GM12878 (cell line): ENCODE measurements around the gene ELN. TPM values are rescaled to one million over a fixed set of nuclear protein-coding genes. Genes with fewer than 3 reads are reported as not detected.

Source experiments
- ATAC-seq: fragments of 200-7000 bp; cut with Tn5 transposase; 3 replicates; pipeline ENCODE4 v1.9.1; 2020; ENCODE audit warnings: mild to moderate bottlenecking, moderate library complexity
- BruUV-seq: library from RNA; stranded (reverse); fragments of 400-500 nt; replicated peaks from 2 replicates; lab custom pipeline; 2021; lab: Mats Ljungman, UMichigan
- CTCF ChIA-PET: fragments of 300-600 bp; sonication (Branson Sonifier 250); formaldehyde crosslinking; extraction: SDS; loops from one replicate; lab custom pipeline; 2021; ENCODE audit warnings: inconsistent platforms; lab: Yijun Ruan, JAX
- POLR2A ChIA-PET: fragments of 350-600 bp; formaldehyde crosslinking; extraction: SDS; loops from one replicate; lab custom pipeline; 2021; ENCODE audit warnings: inconsistent platforms; lab: Charles Lee
- RAD21 ChIA-PET: fragments of 300-600 bp; sonication (Branson Sonifier 250); formaldehyde crosslinking; loops from one replicate; lab custom pipeline; 2023; ENCODE audit warnings: antibody characterized with exemption; ENCODE audit not compliant: unreplicated experiment; lab: Charles Lee
- SMC1A ChIA-PET: fragments of 300-600 bp; sonication (Branson Sonifier 250); formaldehyde crosslinking; loops from one replicate; lab custom pipeline; 2023; ENCODE audit not compliant: unreplicated experiment, uncharacterized antibody; lab: Charles Lee
- DNase-seq: peaks from one replicate; pipeline ENCODE4 v3.0.0-alpha.2; 2011; ENCODE audit warnings: low read depth, low spot score
- FAIRE-seq: peaks from 3 replicates; lab custom pipeline; 2011; peaks lifted over from hg19 to GRCh38; lab: Jason Lieb, UNC
- H2AFZ ChIP-seq: 2 replicates; pipeline ENCODE4 v1.6.0; 2011; ENCODE audit warnings: low read depth, low read length, control low read depth; ENCODE audit not compliant: control insufficient read depth
- H3K27ac ChIP-seq: 2 replicates; pipeline ENCODE4 v1.5.1; 2011; ENCODE audit warnings: control low read depth; ENCODE audit not compliant: control insufficient read depth, insufficient read depth
- H3K27me3 ChIP-seq, 2 experiments: replicated peaks in 1 of 2; 2 replicates each; pipeline versions ENCODE4 v1.6.0 to v1.6.1; 2011; ENCODE audit warnings: low read length in 1 of 2; ENCODE audit not compliant: control insufficient read depth in 2 of 2, insufficient read depth in 2 of 2
- H3K36me3 ChIP-seq, 2 experiments: 2 replicates each; pipeline ENCODE4 v1.5.1; 2011; ENCODE audit warnings: low read length in 1 of 2; ENCODE audit not compliant: control insufficient read depth in 2 of 2, insufficient read depth in 2 of 2
- H3K4me1 ChIP-seq: 2 replicates; pipeline ENCODE4 v1.6.1; 2011; ENCODE audit warnings: mild to moderate bottlenecking, low read length, moderate library complexity, mixed read lengths; ENCODE audit not compliant: control insufficient read depth, insufficient read depth
- H3K4me2 ChIP-seq: 2 replicates; pipeline ENCODE4 v1.6.0; 2011; ENCODE audit warnings: control low read depth; ENCODE audit not compliant: control insufficient read depth, insufficient read depth
- H3K4me3 ChIP-seq: fragments of 200-600 bp; sonication (generic); 2 replicates; pipeline ENCODE4 v1.5.1; 2016
- H3K79me2 ChIP-seq: 2 replicates; pipeline ENCODE4 v1.6.0; 2011; ENCODE audit warnings: low read length; ENCODE audit not compliant: control insufficient read depth, insufficient read depth
- H3K9ac ChIP-seq: 2 replicates; pipeline ENCODE4 v1.8.0; 2011; ENCODE audit warnings: low read length, control low read depth, mixed read lengths; ENCODE audit not compliant: control insufficient read depth, insufficient read depth
- H3K9me3 ChIP-seq: replicated peaks from 3 replicates; pipeline ENCODE4 v1.5.1; 2011; ENCODE audit warnings: mild to moderate bottlenecking, low read length; ENCODE audit not compliant: control insufficient read depth, insufficient read depth
- H4K20me1 ChIP-seq: 2 replicates; pipeline ENCODE4 v1.6.0; 2011; ENCODE audit not compliant: control insufficient read depth, insufficient read depth
- BACH1 ChIP-seq: fragments of 450-650 bp; IDR thresholded peaks from 2 replicates; pipeline ENCODE4 v1.6.1; 2017; ENCODE audit warnings: mild to moderate bottlenecking, borderline replicate concordance
- JUNB ChIP-seq: IDR thresholded peaks from 2 replicates; pipeline ENCODE4 v1.6.1; 2016; ENCODE audit warnings: antibody characterized with exemption, mild to moderate bottlenecking
- TAF1 ChIP-seq: IDR thresholded peaks from 2 replicates; pipeline ENCODE4 v1.6.1; 2011; ENCODE audit warnings: mild to moderate bottlenecking, low read depth, low read length, borderline replicate concordance
- WGBS: methylation state at CpG from one replicate; pipeline ENCODE4 v1.1.6; 2016; ENCODE audit warnings: low lambda C conversion rate; ENCODE audit not compliant: insufficient replicate concordance, insufficient coverage; ENCODE audit errors: missing lambda C conversion rate; 5-methylcytosine and 5-hydroxymethylcytosine counted together
- in situ Hi-C: fragments of 300-500 bp; cut with MboI; formaldehyde crosslinking; loops from 9 replicates; pipeline ENCODE4 v1.14.3; 2018; ENCODE audit warnings: mixed read lengths
- intact Hi-C: fragments of 100-400 bp; cut with micrococcal nuclease; formaldehyde crosslinking; loops from one replicate; pipeline ENCODE4 v1.14.2; 2022; ENCODE audit not compliant: unreplicated experiment
- polyA plus RNA-seq, 11 experiments: library from polyadenylated mRNA; depleted of rRNA in 4 of 11; unstranded in 6 of 11; stranded (reverse) in 5 of 11; fragments of >200 nt; fragmentation: Nextera tagmentation in 4 of 11; fragmentation: Illumina TruSeq in 1 of 11; extraction: Ambion mirVana in 4 of 11; extraction: Trizol in 1 of 11; gene quantifications; 1 replicate in 1 of 11; 2 replicates in 10 of 11; pipeline versions ENCODE4 v1.2.1 to v1.2.3, GENCODE V29; 2011 to 2016; ENCODE audit warnings: inconsistent platforms in 2 of 11, missing spikeins in 2 of 11, low read depth in 1 of 11
- total RNA-seq, 4 experiments: library from RNA; depleted of rRNA in 3 of 4; stranded (reverse); fragments of >200 nt in 3 of 4; fragmentation: Illumina TruSeq in 1 of 4; extraction: Trizol in 1 of 4; gene quantifications; 2 replicates each; pipeline versions ENCODE4 v1.2.1 to v1.2.3, GENCODE V29; 2013 to 2021
- TF ChIP-seq, protein P1 (sequence below): fragments of 450-650 bp; IDR thresholded peaks from 2 replicates; pipeline ENCODE4 v1.6.1; 2017; ENCODE audit warnings: mild to moderate bottlenecking
- TF ChIP-seq, protein P2 (sequence below): IDR thresholded peaks from 2 replicates; pipeline ENCODE4 v1.6.1; 2011; ENCODE audit warnings: low read depth, low read length, improper control_type of control experiment, borderline replicate concordance

The ELN gene
- total and polyA plus RNA-seq, 10 of the 15 experiments (the other 5 are each of a cell fraction or from before 2014, with no cell fraction given) = 0.08 to 0.27 (median 0.23) TPM; not detected in 7

GRCh38 chr7:73987298-73987697, 40.7 kb upstream of the ELN start:
- Histone ChIP-seq H3K9ac (no peak overlapping the region), H3K27ac (no peak overlapping the region), H3K36me3 (no peaks in the 10 kb centered on the region), H4K20me1 (no peaks in the 10 kb centered on the region), H3K4me3 (no peak overlapping the region), H3K27me3 (no peaks in the 10 kb centered on the region), H3K4me1 (no peaks in the 10 kb centered on the region), H3K9me3 (no peaks in the 10 kb centered on the region; the same call in 2 of the 3 replicates), H3K4me2 (no peak overlapping the region), H3K79me2 (no peaks in the 10 kb centered on the region), H2AFZ (no peak overlapping the region)
- in situ Hi-C loops = no loop called here
- ChIA-PET POLR2A (no interaction called here), CTCF (interaction anchor here (1.9 kb wide), 1 partner anchor 8 kb away, joined by 8 read pairs; no protein-coding TSS in a partner anchor), RAD21 (no interaction called here), SMC1A (no interaction called here)
- FAIRE-seq = no peak
- TF ChIP-seq BACH1 = no peak
- no peak for DNase-seq
- BruUV-seq = no TSS peak
- ATAC-seq = no peak
- intact Hi-C loops = no loop called here
- 3% methylated on average over 4 of the region's 4 CpGs for WGBS

GRCh38 chr7:73988197-73988596, 39.8 kb upstream of the ELN start:
- no peak overlapping the region for H3K4me2 ChIP-seq
- FAIRE-seq = no peak
- no peak overlapping the region for H3K4me3 ChIP-seq
- no peak for DNase-seq
- RAD21 ChIA-PET = no interaction called here
- TF ChIP-seq, protein P1, sequence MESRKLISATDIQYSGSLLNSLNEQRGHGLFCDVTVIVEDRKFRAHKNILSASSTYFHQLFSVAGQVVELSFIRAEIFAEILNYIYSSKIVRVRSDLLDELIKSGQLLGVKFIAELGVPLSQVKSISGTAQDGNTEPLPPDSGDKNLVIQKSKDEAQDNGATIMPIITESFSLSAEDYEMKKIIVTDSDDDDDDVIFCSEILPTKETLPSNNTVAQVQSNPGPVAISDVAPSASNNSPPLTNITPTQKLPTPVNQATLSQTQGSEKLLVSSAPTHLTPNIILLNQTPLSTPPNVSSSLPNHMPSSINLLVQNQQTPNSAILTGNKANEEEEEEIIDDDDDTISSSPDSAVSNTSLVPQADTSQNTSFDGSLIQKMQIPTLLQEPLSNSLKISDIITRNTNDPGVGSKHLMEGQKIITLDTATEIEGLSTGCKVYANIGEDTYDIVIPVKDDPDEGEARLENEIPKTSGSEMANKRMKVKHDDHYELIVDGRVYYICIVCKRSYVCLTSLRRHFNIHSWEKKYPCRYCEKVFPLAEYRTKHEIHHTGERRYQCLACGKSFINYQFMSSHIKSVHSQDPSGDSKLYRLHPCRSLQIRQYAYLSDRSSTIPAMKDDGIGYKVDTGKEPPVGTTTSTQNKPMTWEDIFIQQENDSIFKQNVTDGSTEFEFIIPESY = no peak
- no peak for TF ChIP-seq JUNB
- TF ChIP-seq TAF1 = no peak
- TF ChIP-seq, protein P2, sequence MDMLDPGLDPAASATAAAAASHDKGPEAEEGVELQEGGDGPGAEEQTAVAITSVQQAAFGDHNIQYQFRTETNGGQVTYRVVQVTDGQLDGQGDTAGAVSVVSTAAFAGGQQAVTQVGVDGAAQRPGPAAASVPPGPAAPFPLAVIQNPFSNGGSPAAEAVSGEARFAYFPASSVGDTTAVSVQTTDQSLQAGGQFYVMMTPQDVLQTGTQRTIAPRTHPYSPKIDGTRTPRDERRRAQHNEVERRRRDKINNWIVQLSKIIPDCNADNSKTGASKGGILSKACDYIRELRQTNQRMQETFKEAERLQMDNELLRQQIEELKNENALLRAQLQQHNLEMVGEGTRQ = no peak
- POLR2A ChIA-PET = no interaction called here
- BruUV-seq = no TSS peak
- 44% methylated on average over 9 of the region's 9 CpGs for WGBS
- in situ Hi-C loops = no loop called here
- no peak overlapping the region for H3K27ac ChIP-seq
- intact Hi-C loops = no loop called here
- CTCF ChIA-PET = interaction anchor here (1.9 kb wide), 1 partner anchor 9 kb away, joined by 8 read pairs; no protein-coding TSS in a partner anchor
- H3K36me3 ChIP-seq = no peaks in the 10 kb centered on the region
- no peaks in the 10 kb centered on the region for H3K4me1 ChIP-seq
- no peak for ATAC-seq
- no peak overlapping the region for H3K9ac ChIP-seq
- H4K20me1 ChIP-seq = no peaks in the 10 kb centered on the region
- H3K27me3 ChIP-seq = no peaks in the 10 kb centered on the region
- no peaks in the 10 kb centered on the region; the same call in 2 of the 3 replicates for H3K9me3 ChIP-seq
- no peak overlapping the region for H2AFZ ChIP-seq
- no peaks in the 10 kb centered on the region for H3K79me2 ChIP-seq
- SMC1A ChIA-PET = no interaction called here
